Activated CD4-positive, CD25-positive, alpha-beta regulatory T cell (primary cell): ENCODE measurements around the gene ANXA6.

Experiments used
- DNase-seq, 4 experiments: peaks; one replicate each; lab custom pipeline; 2025; lab: John Stamatoyannopoulos, UW

Gene ANXA6

GRCh38 chr5:151080613-151081430 lies 76.8 kb downstream of the ANXA6 start, which contains the start of gene TNIP1:
Gene TNIP1 (minus strand): TSS chr5:151081034. CDS start chr5:151065095, 15,939 bp downstream.
- DNase-seq: peak; percentile 86 to 90 (median 88)

- no peak for DNase-seq
These were observed 77.6 kb downstream of the ANXA6 start for GRCh38 chr5:151079838-151080612.

DNA sequence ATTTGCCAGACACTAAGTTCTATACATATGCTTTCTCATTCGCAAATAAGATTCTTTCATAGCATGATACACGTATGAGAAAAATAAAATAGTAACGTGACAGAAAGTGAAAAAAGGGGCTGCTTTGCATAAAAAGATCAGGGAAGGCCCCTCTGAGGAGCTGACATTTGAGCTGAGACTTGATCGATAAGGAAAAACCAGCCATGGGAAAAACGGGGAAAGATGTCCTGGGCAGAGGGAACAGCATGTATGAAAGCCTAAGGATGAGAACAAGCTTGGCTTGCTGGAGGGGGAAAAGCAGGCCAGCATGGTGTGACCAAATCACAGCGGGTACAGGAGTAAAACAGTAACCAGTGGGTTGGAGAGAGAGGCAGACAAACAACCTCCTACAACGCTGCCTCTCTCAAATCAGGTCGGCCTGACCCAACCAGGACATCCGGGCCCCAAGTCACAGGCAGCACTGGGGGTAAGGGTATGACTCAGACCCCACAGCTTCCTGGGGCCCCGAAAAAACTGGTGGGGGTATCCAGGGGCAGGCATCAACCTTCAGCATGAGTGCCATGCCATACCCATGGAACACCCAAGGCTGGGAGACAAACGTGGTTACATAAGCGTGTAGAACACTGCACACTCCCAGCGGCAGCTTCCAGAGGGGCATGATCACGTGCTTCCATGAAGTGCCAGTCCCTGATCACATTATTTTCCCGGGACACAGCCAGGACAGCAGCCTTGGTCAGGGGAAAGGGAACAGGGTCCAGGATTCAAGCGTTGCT lies 78.9 kb downstream of the ANXA6 start:
- peak; percentile 42 to 54 (median 50) for DNase-seq

DNA sequence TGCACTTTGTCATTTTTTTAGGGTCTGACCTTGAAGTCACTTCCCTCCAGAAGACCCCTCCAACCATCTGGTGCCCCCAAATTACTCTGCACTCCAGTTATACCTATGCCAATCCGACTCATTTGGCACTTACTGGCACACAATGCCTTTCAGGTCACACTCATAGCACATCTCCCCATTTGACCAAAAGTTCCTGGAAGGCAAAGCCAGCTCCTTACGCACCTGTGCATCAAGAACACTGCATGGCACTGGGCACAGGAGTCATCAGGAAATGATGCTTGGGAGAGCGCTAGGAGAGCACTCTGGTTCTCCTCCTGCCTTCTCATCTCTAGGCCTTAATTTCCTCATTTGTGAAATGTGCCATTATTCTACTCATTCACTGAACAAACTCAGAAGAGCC lies 79.6 kb downstream of the ANXA6 start:
- DNase-seq: no peak

- DNase-seq: no peak
These were observed 80.2 kb downstream of the ANXA6 start for GRCh38 chr5:151077419-151077818.

DNA sequence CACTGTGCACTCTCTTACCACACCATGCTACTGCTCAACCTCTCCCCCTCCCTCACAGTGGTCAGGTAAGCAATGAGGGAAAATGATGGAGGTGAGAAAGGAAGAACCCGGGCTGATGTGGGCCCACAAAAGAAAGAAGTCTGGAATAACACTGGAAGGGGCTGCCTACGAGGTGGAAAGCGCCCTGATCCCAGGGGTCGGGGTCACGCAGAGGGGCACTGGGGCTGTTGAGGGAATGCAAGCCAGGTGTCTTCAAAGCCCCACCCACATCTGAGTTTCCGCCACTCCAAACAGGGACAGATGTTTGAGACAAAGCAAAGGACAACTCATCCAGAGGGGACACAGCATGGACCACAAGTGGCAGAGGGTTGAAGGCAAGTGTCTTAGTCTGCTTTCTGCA lies 81.0 kb downstream of the ANXA6 start:
- no peak for DNase-seq

DNA sequence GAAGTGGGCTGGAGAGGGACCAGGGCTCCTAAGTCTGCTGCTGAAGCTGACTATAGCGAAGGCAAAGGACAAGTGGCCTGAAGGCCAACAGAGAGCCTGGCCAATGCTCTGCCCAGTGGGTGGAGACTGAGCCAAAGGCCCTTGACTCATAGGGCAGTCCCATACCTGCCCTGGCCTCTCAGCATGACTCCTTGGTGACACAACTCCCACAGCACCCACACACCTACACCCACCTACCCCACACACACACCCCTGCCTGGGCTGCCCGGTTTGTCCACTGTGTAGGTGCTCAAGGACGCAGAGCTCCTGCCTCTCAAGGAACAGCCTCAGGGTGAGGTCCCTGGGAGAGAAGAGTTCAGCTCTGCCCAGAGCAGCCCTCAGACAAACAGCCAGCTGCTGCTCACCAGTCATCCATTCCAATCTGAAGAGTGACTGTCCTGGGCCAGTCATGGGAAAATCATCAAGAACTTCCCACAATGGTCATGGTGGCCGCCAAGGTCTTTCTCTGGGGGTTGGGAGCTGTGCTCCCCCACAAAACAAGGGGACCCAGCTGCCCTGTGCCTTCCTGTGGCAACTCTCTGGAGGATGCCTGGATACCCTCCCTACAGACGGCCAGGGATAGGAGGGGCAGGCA lies 81.8 kb downstream of the ANXA6 start:
- DNase-seq: no peak

- no peak for DNase-seq
These were observed 83.0 kb downstream of the ANXA6 start for GRCh38 chr5:151074557-151074956.

GRCh38 chr5:151073280-151073679 lies 84.3 kb downstream of the ANXA6 start:
- DNase-seq: no peak

- DNase-seq: no peak
These were observed 85.0 kb downstream of the ANXA6 start for GRCh38 chr5:151072630-151073025.

GRCh38 chr5:151071848-151072629 lies 85.5 kb downstream of the ANXA6 start:
- no peak for DNase-seq

DNA sequence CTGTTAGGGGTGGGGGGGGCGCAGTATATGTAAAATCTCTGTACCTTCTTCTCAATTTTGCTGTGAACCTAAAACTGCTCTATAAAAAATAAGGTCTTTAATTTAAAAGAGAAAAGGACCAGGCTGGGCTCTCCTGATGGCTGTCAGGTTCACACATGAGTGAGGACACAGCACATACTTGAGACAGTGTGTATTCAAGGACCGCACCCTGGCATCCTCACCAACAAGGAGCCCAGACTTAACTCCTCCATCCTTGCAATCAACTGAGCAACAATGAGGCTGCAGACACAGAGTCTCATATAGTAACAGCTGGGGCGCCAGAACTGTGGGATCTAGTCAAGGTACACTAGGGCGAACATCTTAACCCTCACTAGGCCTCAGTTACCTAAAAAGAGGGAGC lies 86.6 kb downstream of the ANXA6 start:
- no peak for DNase-seq

GRCh38 chr5:151070449-151070848 lies 87.1 kb downstream of the ANXA6 start:
- DNase-seq: no peak

GRCh38 chr5:151068433-151069197 lies 89.0 kb downstream of the ANXA6 start:
- DNase-seq: no peak

DNA sequence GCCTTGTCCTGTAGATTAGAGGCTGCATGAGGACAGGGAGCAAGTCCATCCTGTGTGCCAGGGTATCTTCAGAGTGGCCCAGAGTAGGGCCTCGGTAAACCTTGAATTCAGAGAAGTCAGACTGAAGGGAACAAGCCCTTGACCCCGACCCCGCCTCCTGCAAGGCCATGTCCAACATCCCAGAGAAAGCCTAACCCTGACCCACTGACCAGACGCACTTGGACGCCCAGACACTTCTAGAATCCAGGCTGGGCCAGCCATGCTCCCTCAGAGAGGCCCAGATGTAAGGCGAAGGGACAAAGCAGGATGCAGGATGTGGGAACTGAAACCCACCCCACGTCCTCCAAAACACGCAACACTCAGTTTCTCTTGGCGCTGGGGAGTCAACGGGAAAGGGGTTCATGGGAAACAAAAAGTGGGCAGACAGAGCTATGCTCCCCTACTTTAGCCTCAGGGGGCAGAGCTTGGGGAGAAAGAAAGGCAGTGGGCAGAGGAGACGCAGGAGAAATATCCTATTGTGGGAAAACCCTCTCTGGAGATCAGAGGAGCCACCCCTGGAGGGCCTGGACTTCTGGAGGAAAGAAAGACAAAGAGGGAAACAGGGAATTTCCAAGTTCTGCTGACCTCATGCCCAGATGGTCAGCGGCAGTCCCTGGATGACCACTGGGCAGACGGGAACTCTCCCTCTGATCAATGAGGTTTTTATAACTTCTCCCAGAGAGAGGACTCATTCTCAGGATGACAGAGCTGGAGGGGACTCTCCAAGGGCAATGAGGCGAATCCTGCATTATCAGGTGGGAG lies 89.7 kb downstream of the ANXA6 start:
- no peak for DNase-seq

DNA sequence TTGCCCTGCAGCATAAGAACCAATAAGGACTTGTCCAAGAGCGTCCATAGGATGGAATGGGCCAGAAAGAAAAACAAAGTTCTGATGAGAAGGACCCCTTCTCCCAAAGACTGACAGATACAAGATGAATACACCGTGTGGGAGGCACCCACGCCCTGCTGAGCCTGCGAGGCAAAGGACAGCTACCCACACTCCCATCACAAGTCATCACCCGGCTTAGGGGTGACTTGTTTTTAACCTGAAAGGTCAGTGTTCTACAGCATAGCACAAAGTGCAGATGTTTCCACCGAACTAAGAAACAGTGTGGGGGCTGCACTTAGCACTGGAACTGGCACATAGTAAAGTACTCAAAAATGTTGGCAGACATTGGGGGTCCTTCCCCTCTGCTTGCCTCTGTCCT lies 90.7 kb downstream of the ANXA6 start:
- no peak for DNase-seq

GRCh38 chr5:151065609-151066008 lies 92.0 kb downstream of the ANXA6 start:
- DNase-seq: no peak

GRCh38 chr5:151064916-151065499 lies 92.6 kb downstream of the ANXA6 start:
- DNase-seq: no peak
